DOHH2 (cell line): ENCODE measurements around the gene NNAT.

ENCODE experiments used
- EZH2phosphoT487 ChIP-seq: fragments of 200-600 bp; sonication (generic); IDR thresholded peaks from 2 replicates; pipeline ENCODE4 v1.6.1; 2017; ENCODE audit warnings: borderline replicate concordance, mild to moderate bottlenecking, antibody characterized with exemption, low read length, moderate library complexity, mixed read lengths
- TF ChIP-seq, protein P1 (sequence below): fragments of 200-600 bp; sonication (generic); IDR thresholded peaks from one replicate; pipeline ENCODE4 v1.5.1; 2014; ENCODE audit warnings: antibody characterized with exemption, mild to moderate bottlenecking, low read depth, low read length; ENCODE audit not compliant: poor library complexity, severe bottlenecking

DNA sequence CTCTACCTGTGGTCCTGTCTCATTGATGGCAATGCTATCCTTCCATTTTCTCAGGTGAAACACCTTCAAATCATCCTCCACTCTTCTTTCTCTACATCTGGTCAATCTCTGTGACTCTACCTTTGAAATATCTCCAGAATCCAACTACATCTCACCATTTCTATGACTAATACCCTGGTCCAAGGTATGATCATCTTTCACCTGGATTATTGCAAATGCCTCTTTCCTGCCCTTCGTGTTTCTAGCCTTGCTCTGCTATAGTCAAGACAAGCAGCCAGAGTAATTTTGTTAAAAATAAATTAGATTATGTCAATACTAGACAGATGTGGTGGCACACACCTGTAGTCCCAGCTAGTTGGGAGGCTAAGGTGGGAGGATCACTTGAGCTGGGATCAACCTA lies 24.5 kb downstream of the NNAT start:
- TF ChIP-seq, protein P1, sequence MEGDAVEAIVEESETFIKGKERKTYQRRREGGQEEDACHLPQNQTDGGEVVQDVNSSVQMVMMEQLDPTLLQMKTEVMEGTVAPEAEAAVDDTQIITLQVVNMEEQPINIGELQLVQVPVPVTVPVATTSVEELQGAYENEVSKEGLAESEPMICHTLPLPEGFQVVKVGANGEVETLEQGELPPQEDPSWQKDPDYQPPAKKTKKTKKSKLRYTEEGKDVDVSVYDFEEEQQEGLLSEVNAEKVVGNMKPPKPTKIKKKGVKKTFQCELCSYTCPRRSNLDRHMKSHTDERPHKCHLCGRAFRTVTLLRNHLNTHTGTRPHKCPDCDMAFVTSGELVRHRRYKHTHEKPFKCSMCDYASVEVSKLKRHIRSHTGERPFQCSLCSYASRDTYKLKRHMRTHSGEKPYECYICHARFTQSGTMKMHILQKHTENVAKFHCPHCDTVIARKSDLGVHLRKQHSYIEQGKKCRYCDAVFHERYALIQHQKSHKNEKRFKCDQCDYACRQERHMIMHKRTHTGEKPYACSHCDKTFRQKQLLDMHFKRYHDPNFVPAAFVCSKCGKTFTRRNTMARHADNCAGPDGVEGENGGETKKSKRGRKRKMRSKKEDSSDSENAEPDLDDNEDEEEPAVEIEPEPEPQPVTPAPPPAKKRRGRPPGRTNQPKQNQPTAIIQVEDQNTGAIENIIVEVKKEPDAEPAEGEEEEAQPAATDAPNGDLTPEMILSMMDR: no peak
- TF ChIP-seq EZH2phosphoT487: no peak
